ENCODE data around the gene RHBDF1. TPM values are rescaled to one million over a fixed set of nuclear protein-coding genes. Genes with fewer than 3 reads are reported as not detected.

RHBDF1 gene
- total RNA-seq, 2 donors from 2014 or later = 39.5 to 39.7 TPM

DNA sequence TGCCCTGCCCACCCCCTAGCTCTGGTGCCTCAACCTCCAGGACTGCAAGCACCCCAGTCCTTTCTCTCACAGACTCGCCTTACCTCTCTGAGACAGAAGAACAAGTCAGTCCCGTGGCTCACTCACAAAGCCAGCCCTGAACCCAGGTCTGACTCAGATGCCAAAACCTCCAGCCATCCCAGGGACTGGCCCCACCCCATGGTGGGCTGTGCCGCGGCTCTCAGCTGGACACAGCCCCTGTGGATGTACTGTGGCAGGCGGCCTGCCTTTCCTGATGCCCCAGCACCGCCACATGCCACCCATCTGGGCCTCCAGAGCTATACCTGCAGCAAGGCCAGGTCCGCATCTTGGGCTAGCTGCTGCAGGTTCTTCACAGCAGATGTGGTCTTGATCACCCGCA, 25.4 kb upstream of the RHBDF1 start:
- intact Hi-C loops (cut with DNase I) = loop anchor here in 1 of 2 donors (2.0 kb wide), 1 partner anchor 33 kb away; no protein-coding TSS in a partner anchor
- DNase-seq (ENCODE audit: low spot score) = no peak

GRCh38 chr16:96935-97381, 24.5 kb upstream of the RHBDF1 start:
- peak; percentile 97 for DNase-seq (ENCODE audit: low spot score)
- intact Hi-C loops (cut with DNase I) = loop anchor here in 1 of 2 donors (2.0 kb wide), 1 partner anchor 32 kb away; no protein-coding TSS in a partner anchor

GRCh38 chr16:94918-95265, 22.5 kb upstream of the RHBDF1 start:
- DNase-seq (ENCODE audit: low spot score) = no peak
- intact Hi-C loops (cut with DNase I) = no loop called here

DNA sequence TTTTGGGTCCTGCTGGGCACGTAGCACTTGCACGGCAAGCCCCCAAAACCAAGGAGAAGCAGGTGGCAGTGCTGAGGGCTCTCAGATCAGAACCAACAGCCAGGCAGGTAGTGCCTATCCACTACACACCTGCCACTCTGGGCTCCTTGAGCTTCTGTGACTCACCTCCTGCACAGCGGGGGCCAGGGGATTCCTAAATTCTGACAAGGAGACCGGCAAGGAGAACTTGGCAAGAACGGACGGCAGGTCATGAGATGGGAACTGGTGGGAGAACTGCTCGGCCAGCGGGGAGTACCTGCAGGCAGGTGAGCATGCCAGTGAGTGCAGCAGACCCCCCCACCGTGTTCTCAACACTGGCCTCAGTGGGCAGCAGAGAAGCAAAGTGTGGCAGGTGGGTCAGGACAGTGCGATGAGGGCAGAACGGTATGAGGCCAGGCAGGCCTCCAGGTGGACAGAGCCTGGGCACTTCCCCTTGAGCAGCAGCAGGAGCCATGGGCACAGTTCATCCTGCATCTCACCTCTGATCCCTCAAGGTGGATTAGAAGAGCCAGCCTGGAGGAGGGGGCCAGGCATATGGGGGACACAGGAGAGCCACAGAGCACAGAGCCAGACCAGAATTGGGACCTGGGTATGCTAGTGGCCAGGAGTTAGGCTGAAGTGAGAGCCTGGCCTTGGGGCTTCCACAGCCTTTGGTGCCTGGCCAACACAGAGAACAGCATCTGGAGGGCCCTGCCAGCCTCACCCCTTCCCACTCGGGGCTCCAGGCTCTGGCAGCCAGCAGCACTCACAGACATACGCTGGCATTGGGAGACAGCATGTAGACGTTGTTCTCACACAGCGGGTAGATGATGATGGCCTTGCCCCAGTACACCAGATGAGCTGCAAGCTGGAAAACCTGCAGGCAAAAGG, 20.3 kb upstream of the RHBDF1 start:
- DNase-seq (ENCODE audit: low spot score) = no peak
- intact Hi-C loops (cut with DNase I) = no loop called here

- intact Hi-C loops (cut with DNase I) = no loop called here
- no peak for DNase-seq (ENCODE audit: low spot score)
Observed at GRCh38 chr16:91484-91883, 19.1 kb upstream of the RHBDF1 start.

- intact Hi-C loops (cut with DNase I) = loop anchor here in 1 of 2 donors (1.0 kb wide), 1 partner anchor 26 kb away; no protein-coding TSS in a partner anchor
- no peak for DNase-seq (ENCODE audit: low spot score)
Observed at GRCh38 chr16:89391-90302, 17.2 kb upstream of the RHBDF1 start.

DNA sequence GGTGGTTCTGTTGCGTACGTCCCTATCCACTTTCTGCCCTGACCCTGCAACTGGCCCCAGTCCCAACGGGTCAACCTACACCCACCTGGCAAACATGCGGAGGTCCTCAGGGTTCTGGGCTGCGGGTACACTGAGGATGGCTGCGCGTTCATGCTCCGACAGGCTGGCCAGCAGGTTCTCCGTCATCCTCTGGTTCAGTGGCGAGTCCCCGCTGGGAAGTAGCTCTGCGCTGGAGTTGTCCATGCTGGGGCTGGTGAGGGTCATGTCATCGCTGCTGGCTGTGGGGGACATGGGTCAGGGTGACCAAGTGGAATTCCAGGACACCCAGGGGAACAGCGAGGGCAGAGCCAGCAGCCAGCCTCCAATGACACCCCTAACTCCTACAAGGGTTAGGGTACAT, 16.2 kb upstream of the RHBDF1 start:
- no peak for DNase-seq (ENCODE audit: low spot score)
- intact Hi-C loops (cut with DNase I) = no loop called here

DNA sequence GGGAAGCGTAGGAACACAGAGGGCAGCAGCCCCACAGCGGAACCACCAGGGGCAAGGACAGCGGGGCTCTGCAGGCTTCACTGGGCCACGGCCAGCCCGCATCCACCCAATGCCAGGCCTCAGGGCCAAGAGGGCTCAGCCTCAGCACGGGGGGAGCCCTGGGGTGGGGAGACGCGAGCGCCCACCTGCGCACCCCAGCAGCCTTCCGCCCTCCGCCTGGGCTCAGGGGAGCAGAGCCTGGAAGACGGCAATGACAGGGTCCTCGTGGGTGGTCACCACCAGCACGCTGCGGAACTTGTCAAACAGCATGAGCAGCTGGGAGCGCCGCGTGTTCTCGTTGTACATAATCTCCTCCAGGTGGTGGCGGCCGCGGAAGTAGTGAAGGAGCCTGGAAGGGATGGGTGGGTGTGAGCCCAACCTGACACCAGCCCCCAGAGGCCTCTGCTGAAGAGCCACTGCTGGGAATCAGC, 14.1 kb upstream of the RHBDF1 start:
- peak; percentile 74 for DNase-seq (ENCODE audit: low spot score)
- intact Hi-C loops (cut with DNase I) = no loop called here

DNA sequence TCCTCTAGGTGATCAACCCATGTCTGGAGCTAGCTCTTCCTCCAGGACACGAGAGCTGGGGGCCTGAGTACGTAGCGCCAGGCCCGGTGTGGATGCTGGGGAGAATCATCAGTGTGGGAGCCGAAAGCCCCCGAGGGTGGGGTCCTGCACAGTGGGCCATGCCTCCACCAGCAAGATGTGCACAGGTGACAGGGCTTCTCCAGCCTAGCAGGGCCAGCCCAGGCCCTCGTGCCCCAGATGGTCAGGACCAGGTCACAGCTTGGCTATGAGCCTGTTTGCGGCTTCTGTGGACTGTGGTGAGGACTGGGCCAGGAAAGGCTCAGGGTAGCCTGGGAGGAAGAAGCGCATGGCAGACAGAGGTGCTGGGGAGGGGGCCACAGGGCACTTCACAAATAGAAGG, 13.4 kb upstream of the RHBDF1 start:
- peak; percentile 78 for DNase-seq (ENCODE audit: low spot score)
- intact Hi-C loops (cut with DNase I) = no loop called here

GRCh38 chr16:85407-85782, 13.0 kb upstream of the RHBDF1 start:
- intact Hi-C loops (cut with DNase I) = no loop called here
- peak; percentile 77 for DNase-seq (ENCODE audit: low spot score)

DNA sequence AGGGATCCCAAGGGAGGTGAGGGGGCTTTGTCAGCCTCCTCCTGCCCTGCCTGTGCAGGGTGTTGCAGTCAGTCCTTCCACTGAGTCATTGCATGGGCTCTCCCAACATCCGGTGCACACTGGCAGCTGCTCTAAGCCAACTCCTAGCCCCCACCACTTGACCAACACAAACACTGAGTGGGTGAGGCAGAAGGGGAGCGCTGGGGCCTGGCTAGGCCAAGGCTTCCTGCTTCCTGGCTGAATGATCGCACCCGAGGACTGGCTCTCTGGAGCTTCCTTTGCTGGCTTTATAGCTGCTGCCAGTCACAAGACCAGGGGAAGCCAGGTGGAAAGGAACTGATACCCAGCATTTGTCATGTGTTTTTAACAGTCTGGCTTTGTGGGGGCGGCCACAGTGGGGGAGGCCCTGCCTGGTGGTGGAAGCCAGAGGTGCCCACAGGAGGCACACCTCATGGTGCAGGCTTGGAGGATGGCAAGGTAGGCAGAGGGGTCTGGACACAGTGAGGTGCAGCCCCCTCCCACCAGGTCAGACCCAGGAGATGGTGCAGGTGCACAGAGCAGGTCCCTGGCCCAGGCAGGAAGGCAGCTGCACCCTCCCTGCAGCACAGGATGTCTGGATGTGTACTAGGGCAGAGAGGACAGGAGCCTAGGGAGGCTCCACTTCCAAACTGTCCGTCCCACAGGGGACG, 12.4 kb upstream of the RHBDF1 start:
- intact Hi-C loops (cut with DNase I) = no loop called here
- peak; percentile 93 for DNase-seq (ENCODE audit: low spot score)

- DNase-seq (ENCODE audit: low spot score) = peak; percentile 77
- intact Hi-C loops (cut with DNase I) = no loop called here
Observed at GRCh38 chr16:83781-84615, 11.6 kb upstream of the RHBDF1 start.

DNA sequence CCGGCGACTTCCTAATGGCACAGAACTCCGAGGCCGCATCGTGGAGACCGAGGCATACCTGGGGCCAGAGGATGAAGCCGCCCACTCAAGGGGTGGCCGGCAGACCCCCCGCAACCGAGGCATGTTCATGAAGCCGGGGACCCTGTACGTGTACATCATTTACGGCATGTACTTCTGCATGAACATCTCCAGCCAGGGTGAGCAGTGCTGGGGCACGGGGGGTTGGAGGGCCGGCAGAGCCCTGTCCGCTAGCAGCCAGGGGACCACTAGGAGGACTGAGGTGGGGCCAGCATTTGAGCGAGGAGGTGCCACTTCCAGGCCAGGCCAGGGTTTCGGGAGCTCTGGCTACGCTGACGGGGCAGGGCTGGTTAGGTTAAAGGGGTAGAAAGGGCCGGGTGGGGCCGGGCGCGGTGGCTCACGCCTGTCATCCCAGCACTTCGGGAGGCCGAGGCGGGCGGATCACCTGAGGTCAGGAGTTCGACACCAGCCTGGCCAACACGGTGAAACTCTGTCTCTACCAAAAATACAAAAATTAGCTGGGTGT, 10.7 kb upstream of the RHBDF1 start:
- DNase-seq (ENCODE audit: low spot score) = no peak
- intact Hi-C loops (cut with DNase I) = no loop called here

GRCh38 chr16:79151-80054, 7.0 kb upstream of the RHBDF1 start:
- DNase-seq (ENCODE audit: low spot score) = no peak
- intact Hi-C loops (cut with DNase I) = no loop called here

GRCh38 chr16:78444-79150, 6.2 kb upstream of the RHBDF1 start:
- intact Hi-C loops (cut with DNase I) = no loop called here
- no peak for DNase-seq (ENCODE audit: low spot score)

GRCh38 chr16:77807-78443, 5.5 kb upstream of the RHBDF1 start, which contains the start of gene MPG:
Gene MPG (plus strand): TSS chr16:78225. CDS start chr16:78310, 85 bp downstream.
- peak; percentile 96 for DNase-seq (ENCODE audit: low spot score)
- intact Hi-C loops (cut with DNase I) = no loop called here
